HG03175 (cell line): Measurements from ENCODE around the gene EGF.
"Not testable (repeated sequence)": the region's sequence is repeated elsewhere in the genome, so short reads cannot be mapped to it uniquely, and the experiment has no call there.

ENCODE experiments used
- ATAC-seq: cut with Tn5 transposase; IDR thresholded peaks from one replicate; pipeline ENCODE4 v1.9.1; 2021; ENCODE audit warnings: mild to moderate bottlenecking, moderate library complexity; ENCODE audit not compliant: unreplicated experiment

Gene EGF

DNA sequence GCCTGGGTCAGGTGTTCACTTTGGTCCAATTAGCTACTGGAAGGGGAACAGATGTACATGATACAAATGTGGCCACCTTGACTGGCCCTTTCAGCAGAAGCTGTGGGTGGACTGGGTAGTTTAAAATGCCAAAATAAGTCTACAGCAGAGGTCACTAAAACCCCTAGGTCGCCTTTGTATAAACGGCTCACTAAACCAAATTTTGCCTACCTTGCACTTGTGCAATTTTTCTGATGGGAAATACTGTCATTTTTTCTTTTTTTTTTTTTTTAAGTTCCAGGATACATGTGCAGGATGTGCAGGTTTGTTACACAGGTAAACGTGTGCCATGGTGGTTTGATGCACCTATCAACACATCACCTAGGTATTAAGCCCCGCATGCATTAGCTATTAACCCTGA lies 109.8 kb downstream of the EGF start:
- no peak for ATAC-seq

DNA sequence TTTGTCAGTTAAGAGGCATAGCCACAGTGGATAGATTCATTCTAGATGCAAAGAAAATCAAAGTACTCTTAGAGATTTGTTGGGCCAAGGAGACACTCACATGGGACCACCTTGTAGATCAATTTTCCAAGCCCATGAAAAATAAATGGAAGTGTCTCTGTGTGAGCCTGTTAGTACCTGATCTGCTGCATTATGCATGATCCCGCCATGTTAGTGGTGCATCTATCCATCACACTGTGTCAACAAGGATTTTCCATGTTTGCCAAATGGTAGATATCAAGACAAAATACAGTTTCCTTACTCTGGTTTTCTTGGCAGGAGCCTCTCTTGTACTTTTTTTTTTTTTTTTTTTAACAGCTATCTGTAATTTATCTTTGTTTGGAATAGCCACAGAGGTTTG lies 112.4 kb downstream of the EGF start:
- ATAC-seq = no peak

DNA sequence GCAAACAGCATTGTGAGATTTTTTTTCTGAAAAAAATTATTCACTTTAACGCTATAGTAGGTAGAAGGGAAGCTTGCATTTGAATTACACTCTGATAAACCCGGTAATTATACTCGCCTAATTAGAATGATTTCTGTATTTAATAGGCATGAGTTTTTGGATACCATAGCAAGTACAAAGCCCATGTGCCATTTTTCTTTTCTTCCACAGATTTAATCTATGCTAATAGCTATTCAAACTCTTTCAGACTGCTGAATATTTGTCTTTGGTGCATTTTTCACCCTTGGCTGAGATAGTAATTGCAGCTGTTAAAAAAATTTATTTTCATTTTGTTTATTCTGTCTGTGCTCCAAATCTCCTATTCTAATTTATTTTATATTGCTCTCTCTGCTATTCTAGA lies 113.0 kb downstream of the EGF start:
- no peak for ATAC-seq

DNA sequence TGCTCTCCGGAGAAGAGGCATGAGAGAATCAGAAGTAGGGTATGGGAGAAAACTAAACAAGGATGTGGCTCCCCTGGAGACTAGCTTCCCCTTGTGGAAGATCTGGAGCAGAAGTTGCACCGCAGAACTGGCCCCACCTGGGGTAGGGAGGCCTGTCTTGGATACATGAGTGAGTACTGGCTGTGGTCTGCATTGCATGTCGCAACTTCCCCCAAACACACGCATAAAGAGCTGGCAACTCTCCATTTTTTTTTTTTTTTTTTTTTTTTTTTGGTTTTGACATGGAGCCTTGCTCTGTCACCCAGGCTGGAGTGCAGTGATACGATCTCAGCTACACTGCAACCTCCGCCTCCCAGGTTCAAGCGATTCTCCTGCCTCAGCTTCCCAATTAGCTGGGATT lies 119.9 kb downstream of the EGF start:
- ATAC-seq = no peak

DNA sequence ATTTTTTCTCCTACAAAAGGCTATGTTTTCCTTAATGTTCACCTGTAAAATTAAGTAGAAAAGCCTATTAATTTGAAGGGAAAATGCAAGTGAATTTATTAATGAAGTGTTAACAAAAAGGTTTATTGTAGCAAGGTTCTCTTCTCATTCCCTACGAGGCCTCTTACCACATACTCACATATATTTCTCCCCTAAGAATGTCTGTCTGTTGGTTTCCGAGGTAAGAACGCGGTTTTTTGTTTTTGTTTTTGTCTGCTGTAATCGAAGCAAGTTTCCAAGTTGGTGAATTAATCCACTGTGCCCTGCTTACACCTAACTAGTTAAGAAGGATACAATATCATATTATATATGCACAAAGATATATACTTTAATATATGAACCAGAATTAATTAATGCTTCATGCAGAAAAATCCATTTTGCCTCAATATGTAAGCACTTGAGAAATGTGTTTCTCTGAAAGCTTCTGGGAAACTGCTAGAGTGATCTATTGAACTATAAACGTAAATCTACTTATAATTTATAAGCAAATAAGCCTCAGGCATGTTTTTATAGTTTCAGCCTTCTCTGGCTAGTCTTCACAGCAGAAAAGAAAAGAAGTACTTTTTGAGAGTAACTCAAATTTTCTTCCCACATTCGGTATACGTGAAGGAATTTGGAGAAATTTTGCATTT lies 120.8 kb downstream of the EGF start:
- ATAC-seq = peak; percentile 4

DNA sequence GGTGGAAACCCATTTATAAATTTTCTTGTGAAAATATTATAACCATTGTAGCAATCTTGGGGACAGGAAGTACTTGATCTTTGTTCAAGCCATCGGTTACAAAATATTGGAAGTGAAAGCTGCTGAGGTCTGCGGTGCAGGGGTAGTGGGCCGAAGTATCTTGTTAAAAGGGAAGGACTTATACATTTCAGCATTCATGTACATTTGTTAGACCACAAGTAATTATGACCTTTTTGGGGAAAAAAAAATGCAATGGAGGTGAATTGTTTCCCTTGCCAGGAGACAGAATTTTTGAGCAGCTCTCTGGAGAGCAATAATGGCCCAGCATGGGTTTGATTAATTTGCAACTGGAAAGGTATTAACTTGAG lies 121.3 kb downstream of the EGF start:
- peak; percentile 99 for ATAC-seq

DNA sequence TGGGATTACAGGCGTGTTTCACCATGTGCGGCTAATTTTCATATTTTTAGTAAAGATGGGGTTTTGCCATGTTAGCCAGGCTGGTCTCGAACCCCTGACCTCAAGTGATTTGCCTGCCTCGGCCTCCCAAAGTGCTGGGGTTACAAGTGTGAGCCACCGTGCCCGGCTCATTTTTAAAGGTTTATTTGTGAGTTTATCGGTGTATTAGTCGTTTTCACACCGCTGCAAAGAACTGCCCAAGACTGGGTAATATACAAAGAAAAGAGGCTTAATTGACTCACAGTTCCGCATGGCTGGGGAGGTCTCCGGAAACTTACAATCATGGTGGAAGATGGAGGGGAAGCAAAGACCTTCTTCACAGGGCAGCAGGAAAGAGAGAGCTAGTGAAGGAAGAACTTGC lies 126.5 kb downstream of the EGF start:
- ATAC-seq = not testable (repeated sequence)

DNA sequence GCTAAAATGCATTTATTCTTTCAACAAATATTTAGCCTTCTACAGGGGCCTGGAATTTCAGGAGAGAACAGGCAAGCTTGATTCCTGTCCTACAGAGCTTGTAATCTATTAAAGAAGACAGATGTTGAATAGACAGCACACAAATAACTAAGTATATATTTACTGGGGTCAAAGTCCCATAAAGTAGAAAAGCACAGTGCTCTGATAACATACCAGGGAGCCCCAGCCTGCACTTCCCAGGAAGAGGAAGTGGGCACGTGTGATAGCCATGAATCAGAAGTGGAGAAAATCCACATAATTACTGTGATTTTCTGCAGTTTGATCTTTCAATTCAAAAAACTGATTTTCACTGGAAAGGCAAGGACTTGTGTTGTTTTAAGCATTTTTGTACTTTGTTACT lies 129.1 kb downstream of the EGF start:
- no peak for ATAC-seq

DNA sequence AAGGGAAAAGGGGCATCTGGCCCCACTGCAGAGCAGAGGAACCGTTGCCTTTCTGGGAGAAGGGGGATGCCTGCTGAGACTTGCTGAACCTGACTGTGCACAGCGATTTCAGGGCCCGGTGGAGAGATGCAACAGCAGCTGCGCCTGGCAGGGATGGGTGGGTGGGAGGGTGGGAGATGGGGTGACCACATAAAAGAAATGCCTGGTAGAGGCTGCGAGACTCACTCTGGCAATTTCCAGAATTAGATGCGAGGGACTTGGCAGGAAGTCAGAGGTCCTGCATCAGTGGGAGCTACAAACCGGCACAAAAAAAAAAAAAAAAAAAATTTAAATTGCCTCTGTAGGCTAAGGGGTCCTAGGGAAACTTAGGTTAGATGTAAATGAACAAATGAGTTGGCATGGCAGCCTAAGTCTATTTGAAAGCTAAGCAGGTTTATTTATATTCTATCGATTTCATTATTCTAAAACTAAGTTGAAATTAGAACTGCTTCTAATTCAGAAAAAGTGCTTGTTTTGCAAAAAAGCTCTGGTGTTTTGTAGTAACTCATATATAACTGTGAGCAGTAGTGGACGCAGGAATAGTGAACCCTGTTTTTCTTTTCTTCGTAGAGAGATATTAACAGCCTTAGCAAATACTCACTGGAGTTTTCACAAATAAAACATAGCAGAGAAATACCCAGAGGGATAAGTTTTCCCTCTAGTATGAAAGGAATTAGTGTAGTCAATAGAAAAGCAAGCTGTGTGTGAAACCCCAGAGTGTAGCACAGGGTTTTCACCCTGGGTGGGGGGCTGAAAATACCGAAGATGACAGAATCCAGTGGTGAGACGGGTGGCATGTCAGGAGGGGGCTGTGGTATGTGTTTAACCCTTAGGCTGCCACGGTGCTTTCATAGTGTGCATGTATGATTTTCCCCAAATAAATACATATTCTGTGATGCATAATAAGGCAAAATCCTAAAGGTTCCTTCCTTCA lies 130.1 kb downstream of the EGF start:
- ATAC-seq = no peak

DNA sequence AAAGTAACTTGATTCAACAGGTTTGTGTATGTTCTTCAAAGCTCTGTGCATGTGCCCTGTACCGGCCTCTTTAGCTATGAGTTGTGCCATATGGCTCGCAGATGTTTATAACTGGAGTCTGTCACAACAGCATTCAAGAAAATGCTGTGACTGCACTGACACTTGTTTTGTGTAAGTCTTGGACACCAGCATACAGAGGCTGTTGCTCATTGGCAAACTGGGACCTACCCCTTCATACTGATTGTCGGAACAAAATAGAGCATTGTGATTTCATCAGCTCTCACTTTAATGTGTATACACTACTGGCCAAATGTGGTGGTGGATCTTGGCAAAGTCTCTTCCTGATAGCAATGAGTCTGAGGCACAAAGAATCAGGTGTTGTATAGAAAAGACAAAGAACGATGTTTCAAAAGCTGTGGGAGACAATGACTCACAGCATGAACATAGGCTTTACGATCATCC lies 133.9 kb downstream of the EGF start:
- no peak for ATAC-seq

DNA sequence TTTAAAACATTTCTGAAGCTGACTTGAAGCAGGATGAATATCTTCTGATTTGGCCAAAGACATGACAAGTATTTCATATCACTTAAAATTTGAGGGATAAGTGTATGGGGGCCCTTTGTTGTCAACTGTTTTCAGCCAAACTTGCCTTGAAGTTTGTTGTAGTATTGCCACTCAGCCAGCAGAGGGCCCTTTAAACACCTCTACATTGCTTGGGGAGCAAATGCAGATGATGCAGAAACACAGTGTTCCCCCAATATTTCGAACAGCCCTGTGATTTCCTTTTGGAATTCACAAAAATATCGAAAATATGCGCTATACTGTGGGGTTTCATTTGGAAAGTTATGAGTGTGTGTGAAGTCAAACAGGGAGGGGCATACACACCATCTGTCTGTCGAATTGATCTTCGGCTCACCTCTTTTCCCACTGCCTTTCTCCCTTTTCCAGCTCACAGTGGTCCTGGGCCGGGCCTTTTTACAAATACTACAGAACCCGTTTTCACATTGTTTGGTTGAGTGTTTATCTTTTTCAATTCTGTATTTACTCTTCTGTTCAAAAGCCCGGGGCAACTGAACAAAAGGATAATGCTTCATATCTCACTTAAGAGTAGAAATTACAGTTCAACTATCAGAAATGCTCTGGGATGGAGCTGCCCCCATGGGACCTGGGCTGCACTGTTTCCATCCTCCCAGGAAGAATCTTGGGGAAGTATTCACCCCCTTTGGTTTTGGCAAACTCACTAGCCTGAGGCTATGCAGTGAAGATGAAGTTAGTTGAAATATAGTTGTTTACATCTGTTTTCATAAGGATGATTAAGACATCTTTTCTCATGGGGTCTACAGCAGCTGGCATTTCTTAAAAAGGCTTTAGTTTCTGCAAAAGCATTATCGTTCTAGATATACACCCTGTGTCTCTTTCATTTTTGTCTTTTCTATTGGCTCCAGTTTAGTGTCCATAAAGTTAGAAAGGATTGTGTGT lies 137.6 kb downstream of the EGF start:
- peak; percentile 53 for ATAC-seq

DNA sequence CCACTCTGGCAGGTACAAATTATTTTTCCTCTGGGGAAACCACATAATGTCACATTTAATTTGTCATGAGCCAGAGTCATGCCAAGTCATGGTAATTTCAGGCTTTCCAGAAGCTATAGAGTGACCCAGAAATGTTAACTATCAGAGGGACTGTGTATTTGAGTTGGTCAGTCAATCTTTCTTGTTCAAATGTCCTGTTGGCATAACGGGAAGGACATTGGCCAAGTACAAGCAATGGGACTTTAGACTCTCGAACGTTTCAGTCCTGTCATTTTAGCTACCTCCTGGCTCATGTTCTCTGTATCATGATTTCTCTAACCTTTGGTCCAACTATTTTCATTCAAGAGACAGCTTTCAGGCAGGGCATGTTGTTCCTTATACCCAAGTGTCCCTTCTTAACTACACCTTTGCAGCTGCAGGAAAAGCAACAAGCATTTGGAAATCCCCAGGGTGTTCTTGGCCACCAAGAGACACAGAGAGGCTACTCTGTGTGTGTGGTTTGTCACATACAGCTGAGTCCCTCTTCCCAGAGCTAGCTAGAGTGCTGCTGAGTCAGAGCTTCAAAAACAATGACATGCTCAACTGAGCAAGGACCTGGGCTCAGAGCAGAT lies 142.6 kb downstream of the EGF start:
- peak; percentile 53 for ATAC-seq

DNA sequence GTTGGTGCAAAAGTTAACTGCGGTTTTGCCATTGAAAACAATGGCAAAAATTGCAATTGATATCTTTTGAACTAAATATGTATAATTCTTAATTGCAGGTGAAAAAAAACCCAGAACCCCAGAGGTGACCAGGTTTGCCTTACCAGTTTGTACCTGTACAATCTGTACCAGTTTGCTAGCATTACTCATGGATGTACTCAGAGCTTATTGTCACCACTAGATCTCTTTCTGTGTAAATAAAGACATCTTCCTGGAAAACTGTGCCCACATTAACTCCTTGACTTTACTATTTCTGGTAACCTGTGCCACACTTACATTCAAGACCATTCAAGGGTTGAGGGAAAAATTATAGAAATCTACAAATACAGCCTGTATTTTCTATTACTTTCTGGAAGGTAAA lies 146.0 kb downstream of the EGF start:
- ATAC-seq = no peak

DNA sequence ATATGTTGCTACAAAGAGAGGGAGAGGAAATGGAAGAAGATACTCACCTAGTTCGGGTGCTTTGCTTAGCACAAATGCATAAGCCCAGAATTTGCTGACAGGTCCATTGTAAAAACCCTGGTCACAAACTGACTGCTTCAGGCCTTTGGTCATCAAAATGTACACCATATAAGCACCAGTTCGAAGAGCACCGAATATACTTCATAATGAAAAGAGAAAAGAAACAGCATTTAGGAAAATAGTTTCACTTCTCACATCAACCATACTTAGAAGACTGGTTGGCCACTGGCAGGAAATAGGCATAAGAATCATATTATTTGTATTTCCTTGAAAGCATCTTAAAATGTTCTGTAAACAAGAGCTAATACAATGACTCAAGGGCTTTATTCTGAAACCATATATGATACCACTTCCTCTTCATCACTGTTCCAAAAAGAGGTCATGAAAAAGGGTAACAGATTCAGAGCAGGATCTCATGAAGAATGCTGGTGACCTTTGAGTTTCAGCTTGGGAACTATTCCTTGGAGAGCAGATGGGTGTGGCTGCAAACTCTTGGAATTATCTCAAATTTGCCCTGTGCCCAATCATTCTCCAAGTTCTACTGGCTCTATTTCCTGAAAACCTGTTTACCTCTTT lies 147.0 kb downstream of the EGF start:
- ATAC-seq = peak; percentile 90

DNA sequence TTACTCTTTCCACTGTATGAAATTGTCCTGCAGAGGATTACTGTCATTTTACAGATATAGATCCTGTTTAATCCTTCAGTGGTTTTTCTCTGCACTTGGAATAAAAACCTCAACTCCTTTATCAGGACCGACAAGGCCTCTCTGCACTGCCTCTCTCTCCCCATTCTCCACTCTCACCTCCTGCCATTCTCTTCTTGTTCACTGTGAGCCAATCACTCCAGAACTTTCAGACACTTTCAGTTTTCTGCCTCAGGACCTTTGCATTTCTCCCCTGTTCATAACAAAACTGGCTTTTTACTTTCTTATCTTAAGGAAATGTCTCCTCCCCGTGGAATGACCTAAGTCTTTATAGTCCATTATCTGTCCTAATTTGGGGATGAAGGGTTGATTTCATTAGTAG lies 148.4 kb downstream of the EGF start:
- ATAC-seq = no peak
